Keratinocyte (primary cell): Measurements from ENCODE around the gene FNBP1. TPM values are rescaled to one million over a fixed set of nuclear protein-coding genes. Genes with fewer than 3 reads are reported as not detected.

Source experiments
- DNase-seq: peaks from one replicate; pipeline ENCODE4 v3.0.0-alpha.2; 2011; ENCODE audit warnings: low read depth, missing footprints, low spot score
- FAIRE-seq: peaks from 2 replicates; lab custom pipeline; 2011; peaks lifted over from hg19 to GRCh38; lab: Jason Lieb, UNC
- H2AFZ ChIP-seq: 2 replicates; pipeline ENCODE4 v1.6.0; 2012; ENCODE audit warnings: low read length, control low read depth, inconsistent platforms; ENCODE audit not compliant: control insufficient read depth
- H3K27ac ChIP-seq: 2 replicates; pipeline ENCODE4 v1.5.1; 2011; ENCODE audit warnings: low read length; ENCODE audit not compliant: control insufficient read depth, insufficient read depth
- H3K27me3 ChIP-seq: 3 replicates; pipeline ENCODE4 v1.6.0; 2011; ENCODE audit warnings: low read length; ENCODE audit not compliant: control insufficient read depth, insufficient read depth; ENCODE audit errors: extremely low read depth
- H3K36me3 ChIP-seq, 2 experiments: 2 replicates in 1 of 2; 3 replicates in 1 of 2; pipeline ENCODE4 v1.5.1; 2011; ENCODE audit warnings: low read length in 2 of 2, mild to moderate bottlenecking in 1 of 2; ENCODE audit not compliant: control insufficient read depth in 2 of 2, insufficient read depth in 2 of 2; ENCODE audit errors: extremely low read depth in 1 of 2
- H3K4me1 ChIP-seq: 3 replicates; pipeline ENCODE4 v1.5.1; 2011; ENCODE audit warnings: low read length; ENCODE audit not compliant: control insufficient read depth, insufficient read depth; ENCODE audit errors: extremely low read depth
- H3K4me2 ChIP-seq: 3 replicates; pipeline ENCODE4 v1.6.0; 2011; ENCODE audit warnings: low read depth, low read length; ENCODE audit not compliant: control insufficient read depth, insufficient read depth; ENCODE audit errors: extremely low read depth
- H3K4me3 ChIP-seq, 3 experiments: fragments of 200-600 bp in 1 of 3; sonication (generic) in 1 of 3; 2 replicates in 2 of 3; 3 replicates in 1 of 3; pipeline ENCODE4 v1.5.1; 2011 to 2016; ENCODE audit warnings: low read length in 3 of 3, mild to moderate bottlenecking in 3 of 3, control low read depth in 2 of 3, inconsistent platforms in 1 of 3, low read depth in 1 of 3, mixed read lengths in 1 of 3, mixed run types in 1 of 3, moderate library complexity in 1 of 3; ENCODE audit not compliant: control insufficient read depth in 2 of 3, insufficient read depth in 2 of 3; ENCODE audit errors: extremely low read depth in 1 of 3
- H3K79me2 ChIP-seq: 2 replicates; pipeline ENCODE4 v1.6.0; 2012; ENCODE audit warnings: low read length; ENCODE audit not compliant: control insufficient read depth, insufficient read depth
- H3K9ac ChIP-seq: 3 replicates; pipeline ENCODE4 v1.6.0; 2011; ENCODE audit warnings: low read length; ENCODE audit not compliant: control insufficient read depth, insufficient read depth; ENCODE audit errors: extremely low read depth
- H3K9me1 ChIP-seq: 3 replicates; pipeline ENCODE4 v1.6.0; 2011; ENCODE audit warnings: low read length; ENCODE audit not compliant: control insufficient read depth, insufficient read depth; ENCODE audit errors: extremely low read depth
- H3K9me3 ChIP-seq: 2 replicates; pipeline ENCODE4 v1.5.1; 2012; ENCODE audit warnings: low read depth, low read length; ENCODE audit not compliant: control insufficient read depth
- H4K20me1 ChIP-seq: 3 replicates; pipeline ENCODE4 v1.6.0; 2011; ENCODE audit warnings: low read length; ENCODE audit not compliant: control insufficient read depth, insufficient read depth; ENCODE audit errors: extremely low read depth
- CTCF ChIP-seq, 3 experiments: IDR thresholded peaks in 1 of 3; conservative IDR thresholded peaks in 1 of 3; optimal IDR thresholded peaks in 1 of 3; 2 replicates in 2 of 3; 3 replicates in 1 of 3; pipeline versions ENCODE3 to v1.5.1; 2011; ENCODE audit warnings: low read length in 3 of 3, mild to moderate bottlenecking in 3 of 3, moderate library complexity in 2 of 3, control low read depth in 1 of 3, inconsistent platforms in 1 of 3; ENCODE audit not compliant: insufficient read depth in 2 of 3; ENCODE audit errors: extremely low read depth in 1 of 3
- EZH2 ChIP-seq: IDR thresholded peaks from one replicate; pipeline ENCODE4 v1.6.1; 2012; ENCODE audit warnings: inconsistent platforms, mild to moderate bottlenecking, low read length, moderate library complexity
- dilution Hi-C: fragments of 300-500 bp; cut with MboI; formaldehyde crosslinking; loops from one replicate; pipeline ENCODE4 v1.7.0; 2020; ENCODE audit warnings: low sequenced_read_pairs; ENCODE audit not compliant: extremely low pct_ligation_motif_present
- polyA plus RNA-seq, 5 experiments: library from polyadenylated mRNA; depleted of rRNA in 3 of 5; stranded (reverse) in 3 of 5; stranded (forward) in 1 of 5; unstranded in 1 of 5; fragments of >200 nt; gene quantifications; 1 replicate in 1 of 5; 2 replicates in 3 of 5; 3 replicates in 1 of 5; pipeline versions ENCODE4 v1.2.1 to v1.2.3, GENCODE V29; 2011 to 2012; ENCODE audit warnings: missing spikeins in 2 of 5, low read depth in 1 of 5, low replicate concordance in 1 of 5

The FNBP1 gene
- polyA plus RNA-seq, 1 donor (not counting 4 experiments of a cell fraction or from before 2014, with no cell fraction given), result 9.6 TPM

GRCh38 chr9:129932303-129933151 lies 110.5 kb downstream of the FNBP1 start:
- dilution Hi-C loops, result no loop called here
- no peaks in the 10 kb centered on the region for H3K9me1 ChIP-seq
- no peak overlapping the region for H3K9ac ChIP-seq
- H3K27me3 ChIP-seq, result no peaks in the 10 kb centered on the region
- H3K4me3 ChIP-seq, result no peak overlapping the region
- no peak overlapping the region for H3K27ac ChIP-seq
- H3K36me3 ChIP-seq, result no peaks in the 10 kb centered on the region
- no peak for FAIRE-seq
- H2AFZ ChIP-seq, result no peak overlapping the region
- no peak for TF ChIP-seq CTCF (optimal IDR thresholded peaks at IDR 0.05 in 1 of 3, IDR thresholded peaks at IDR 0.05 in 1 of 3, conservative IDR thresholded peaks at IDR 0.05 in 1 of 3; ENCODE audit: extremely low read depth in 1 of 3, insufficient read depth in 2 of 3, low read length in 3 of 3)
- no peaks in the 10 kb centered on the region for H4K20me1 ChIP-seq
- H3K9me3 ChIP-seq, result no peaks in the 10 kb centered on the region
- H3K4me2 ChIP-seq, result no peak overlapping the region
- DNase-seq, result no peak
- H3K4me1 ChIP-seq, result peaks cover 6% of the 10 kb centered on the region
- H3K79me2 ChIP-seq, result no peaks in the 10 kb centered on the region

GRCh38 chr9:129930743-129931142 lies 112.2 kb downstream of the FNBP1 start:
- H3K9ac ChIP-seq, result no peak overlapping the region
- H3K4me1 ChIP-seq, result peaks cover 6% of the 10 kb centered on the region
- DNase-seq (no peak), FAIRE-seq (no peak)
- dilution Hi-C loops, result no loop called here
- H3K9me1 ChIP-seq, result no peaks in the 10 kb centered on the region
- no peaks in the 10 kb centered on the region for H4K20me1 ChIP-seq
- no peaks in the 10 kb centered on the region for H3K79me2 ChIP-seq
- no peak overlapping the region for H3K27ac ChIP-seq
- no peaks in the 10 kb centered on the region for H3K27me3 ChIP-seq
- peaks cover 3 to 4% of the 10 kb centered on the region in 2 experiments for H3K36me3 ChIP-seq
- H3K4me3 ChIP-seq, result no peak overlapping the region
- no peaks in the 10 kb centered on the region for H3K9me3 ChIP-seq
- no peak for TF ChIP-seq EZH2
- no peak for TF ChIP-seq CTCF (optimal IDR thresholded peaks at IDR 0.05 in 1 of 3, IDR thresholded peaks at IDR 0.05 in 1 of 3, conservative IDR thresholded peaks at IDR 0.05 in 1 of 3; ENCODE audit: extremely low read depth in 1 of 3, insufficient read depth in 2 of 3, low read length in 3 of 3)
- H3K4me2 ChIP-seq, result no peak overlapping the region
- H2AFZ ChIP-seq, result no peak overlapping the region
